Measurements from ENCODE around the gene CD83.

DNA sequence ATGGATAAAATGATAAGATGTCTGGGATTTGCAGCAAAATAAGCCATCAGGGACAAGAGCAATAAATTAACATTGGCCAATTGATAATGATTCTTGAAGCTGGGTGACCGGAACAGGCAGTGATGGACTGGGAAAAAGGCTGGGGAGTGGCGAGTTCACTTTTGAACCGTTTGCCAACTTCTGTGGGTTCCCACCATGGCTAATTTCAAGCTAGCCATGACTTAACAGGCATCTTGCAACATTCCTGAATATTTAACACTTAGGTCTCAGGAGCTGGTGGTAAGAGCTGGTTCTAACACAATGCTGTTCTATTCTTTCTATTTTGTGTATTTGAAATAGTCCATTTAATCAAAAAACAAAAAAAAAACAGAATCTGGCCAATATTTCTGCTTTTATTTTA, 37.6 kb upstream of the CD83 start:
- TF ChIP-seq, protein P1, sequence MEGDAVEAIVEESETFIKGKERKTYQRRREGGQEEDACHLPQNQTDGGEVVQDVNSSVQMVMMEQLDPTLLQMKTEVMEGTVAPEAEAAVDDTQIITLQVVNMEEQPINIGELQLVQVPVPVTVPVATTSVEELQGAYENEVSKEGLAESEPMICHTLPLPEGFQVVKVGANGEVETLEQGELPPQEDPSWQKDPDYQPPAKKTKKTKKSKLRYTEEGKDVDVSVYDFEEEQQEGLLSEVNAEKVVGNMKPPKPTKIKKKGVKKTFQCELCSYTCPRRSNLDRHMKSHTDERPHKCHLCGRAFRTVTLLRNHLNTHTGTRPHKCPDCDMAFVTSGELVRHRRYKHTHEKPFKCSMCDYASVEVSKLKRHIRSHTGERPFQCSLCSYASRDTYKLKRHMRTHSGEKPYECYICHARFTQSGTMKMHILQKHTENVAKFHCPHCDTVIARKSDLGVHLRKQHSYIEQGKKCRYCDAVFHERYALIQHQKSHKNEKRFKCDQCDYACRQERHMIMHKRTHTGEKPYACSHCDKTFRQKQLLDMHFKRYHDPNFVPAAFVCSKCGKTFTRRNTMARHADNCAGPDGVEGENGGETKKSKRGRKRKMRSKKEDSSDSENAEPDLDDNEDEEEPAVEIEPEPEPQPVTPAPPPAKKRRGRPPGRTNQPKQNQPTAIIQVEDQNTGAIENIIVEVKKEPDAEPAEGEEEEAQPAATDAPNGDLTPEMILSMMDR (IDR thresholded peaks at IDR 0.05; ENCODE audit: low read depth, low read length, missing input control): no peak
- TF ChIP-seq, protein P2, sequence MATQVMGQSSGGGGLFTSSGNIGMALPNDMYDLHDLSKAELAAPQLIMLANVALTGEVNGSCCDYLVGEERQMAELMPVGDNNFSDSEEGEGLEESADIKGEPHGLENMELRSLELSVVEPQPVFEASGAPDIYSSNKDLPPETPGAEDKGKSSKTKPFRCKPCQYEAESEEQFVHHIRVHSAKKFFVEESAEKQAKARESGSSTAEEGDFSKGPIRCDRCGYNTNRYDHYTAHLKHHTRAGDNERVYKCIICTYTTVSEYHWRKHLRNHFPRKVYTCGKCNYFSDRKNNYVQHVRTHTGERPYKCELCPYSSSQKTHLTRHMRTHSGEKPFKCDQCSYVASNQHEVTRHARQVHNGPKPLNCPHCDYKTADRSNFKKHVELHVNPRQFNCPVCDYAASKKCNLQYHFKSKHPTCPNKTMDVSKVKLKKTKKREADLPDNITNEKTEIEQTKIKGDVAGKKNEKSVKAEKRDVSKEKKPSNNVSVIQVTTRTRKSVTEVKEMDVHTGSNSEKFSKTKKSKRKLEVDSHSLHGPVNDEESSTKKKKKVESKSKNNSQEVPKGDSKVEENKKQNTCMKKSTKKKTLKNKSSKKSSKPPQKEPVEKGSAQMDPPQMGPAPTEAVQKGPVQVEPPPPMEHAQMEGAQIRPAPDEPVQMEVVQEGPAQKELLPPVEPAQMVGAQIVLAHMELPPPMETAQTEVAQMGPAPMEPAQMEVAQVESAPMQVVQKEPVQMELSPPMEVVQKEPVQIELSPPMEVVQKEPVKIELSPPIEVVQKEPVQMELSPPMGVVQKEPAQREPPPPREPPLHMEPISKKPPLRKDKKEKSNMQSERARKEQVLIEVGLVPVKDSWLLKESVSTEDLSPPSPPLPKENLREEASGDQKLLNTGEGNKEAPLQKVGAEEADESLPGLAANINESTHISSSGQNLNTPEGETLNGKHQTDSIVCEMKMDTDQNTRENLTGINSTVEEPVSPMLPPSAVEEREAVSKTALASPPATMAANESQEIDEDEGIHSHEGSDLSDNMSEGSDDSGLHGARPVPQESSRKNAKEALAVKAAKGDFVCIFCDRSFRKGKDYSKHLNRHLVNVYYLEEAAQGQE (IDR thresholded peaks at IDR 0.05): no peak
- TF ChIP-seq, protein P3, sequence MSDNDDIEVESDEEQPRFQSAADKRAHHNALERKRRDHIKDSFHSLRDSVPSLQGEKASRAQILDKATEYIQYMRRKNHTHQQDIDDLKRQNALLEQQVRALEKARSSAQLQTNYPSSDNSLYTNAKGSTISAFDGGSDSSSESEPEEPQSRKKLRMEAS (IDR thresholded peaks at IDR 0.05): no peak
- TF ChIP-seq GABPA (IDR thresholded peaks at IDR 0.05 in 1 of 2, conservative IDR thresholded peaks at IDR 0.05 in 1 of 2): no peak
- TF ChIP-seq RAD21 (IDR thresholded peaks at IDR 0.05): no peak
- TF ChIP-seq TAF1 (conservative IDR thresholded peaks at IDR 0.05): no peak
- no peak for TF ChIP-seq FOXA1 (IDR thresholded peaks at IDR 0.05)
- TF ChIP-seq, protein P4, sequence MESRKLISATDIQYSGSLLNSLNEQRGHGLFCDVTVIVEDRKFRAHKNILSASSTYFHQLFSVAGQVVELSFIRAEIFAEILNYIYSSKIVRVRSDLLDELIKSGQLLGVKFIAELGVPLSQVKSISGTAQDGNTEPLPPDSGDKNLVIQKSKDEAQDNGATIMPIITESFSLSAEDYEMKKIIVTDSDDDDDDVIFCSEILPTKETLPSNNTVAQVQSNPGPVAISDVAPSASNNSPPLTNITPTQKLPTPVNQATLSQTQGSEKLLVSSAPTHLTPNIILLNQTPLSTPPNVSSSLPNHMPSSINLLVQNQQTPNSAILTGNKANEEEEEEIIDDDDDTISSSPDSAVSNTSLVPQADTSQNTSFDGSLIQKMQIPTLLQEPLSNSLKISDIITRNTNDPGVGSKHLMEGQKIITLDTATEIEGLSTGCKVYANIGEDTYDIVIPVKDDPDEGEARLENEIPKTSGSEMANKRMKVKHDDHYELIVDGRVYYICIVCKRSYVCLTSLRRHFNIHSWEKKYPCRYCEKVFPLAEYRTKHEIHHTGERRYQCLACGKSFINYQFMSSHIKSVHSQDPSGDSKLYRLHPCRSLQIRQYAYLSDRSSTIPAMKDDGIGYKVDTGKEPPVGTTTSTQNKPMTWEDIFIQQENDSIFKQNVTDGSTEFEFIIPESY (IDR thresholded peaks at IDR 0.05): no peak

Data from liver (tissue), 3 donors.